A172 (cell line): Measurements from ENCODE around the gene PIGC. TPM values are rescaled to one million over a fixed set of nuclear protein-coding genes. Genes with fewer than 3 reads are reported as not detected.

Experiments
- DNase-seq: peaks from one replicate; pipeline ENCODE4 v3.0.0-alpha.2; 2015; ENCODE audit warnings: low spot score
- total RNA-seq: library from RNA; depleted of rRNA; stranded (reverse); fragments of >200 nt; shearing (Covaris generic); gene quantifications from 2 replicates; pipeline ENCODE4 v1.2.3, GENCODE V29; 2014; rRNA removed

The PIGC gene
- 56.0 and 62.8 TPM in 2 replicates for total RNA-seq

GRCh38 chr1:172443666-172444453 lies at the start of gene PIGC:
TSS of gene PIGC (minus strand) at chr1:172444069. CDS start at chr1:172442622, 1,447 bp downstream.
- peak; percentile 89 for DNase-seq

DNA sequence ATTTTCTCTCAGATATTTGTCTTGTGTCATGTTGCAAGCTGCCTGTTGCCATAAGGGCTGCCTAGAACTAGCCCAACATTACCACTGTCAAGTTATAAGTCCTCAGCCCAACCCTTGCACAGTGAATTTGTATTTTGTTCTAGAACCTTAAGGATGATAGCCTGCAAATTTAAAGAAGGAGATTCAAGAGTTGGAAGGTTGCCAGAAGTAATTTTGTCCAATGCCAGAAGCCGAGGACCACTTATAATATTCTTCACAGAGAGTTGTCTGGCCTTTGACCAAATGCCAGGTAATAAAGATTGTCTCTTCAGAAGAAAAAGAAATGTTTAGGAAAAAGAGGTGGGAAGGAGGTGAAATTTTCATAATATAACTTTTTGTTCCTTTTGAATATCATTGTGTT lies 48.6 kb upstream of the PIGC start:
- DNase-seq = no peak

GRCh38 chr1:172489847-172490246 lies 46.0 kb upstream of the PIGC start:
- DNase-seq = no peak

- DNase-seq = no peak
Observed at GRCh38 chr1:172488393-172488792, 44.5 kb upstream of the PIGC start.

- DNase-seq = no peak
Observed at GRCh38 chr1:172487550-172487949, 43.7 kb upstream of the PIGC start.

DNA sequence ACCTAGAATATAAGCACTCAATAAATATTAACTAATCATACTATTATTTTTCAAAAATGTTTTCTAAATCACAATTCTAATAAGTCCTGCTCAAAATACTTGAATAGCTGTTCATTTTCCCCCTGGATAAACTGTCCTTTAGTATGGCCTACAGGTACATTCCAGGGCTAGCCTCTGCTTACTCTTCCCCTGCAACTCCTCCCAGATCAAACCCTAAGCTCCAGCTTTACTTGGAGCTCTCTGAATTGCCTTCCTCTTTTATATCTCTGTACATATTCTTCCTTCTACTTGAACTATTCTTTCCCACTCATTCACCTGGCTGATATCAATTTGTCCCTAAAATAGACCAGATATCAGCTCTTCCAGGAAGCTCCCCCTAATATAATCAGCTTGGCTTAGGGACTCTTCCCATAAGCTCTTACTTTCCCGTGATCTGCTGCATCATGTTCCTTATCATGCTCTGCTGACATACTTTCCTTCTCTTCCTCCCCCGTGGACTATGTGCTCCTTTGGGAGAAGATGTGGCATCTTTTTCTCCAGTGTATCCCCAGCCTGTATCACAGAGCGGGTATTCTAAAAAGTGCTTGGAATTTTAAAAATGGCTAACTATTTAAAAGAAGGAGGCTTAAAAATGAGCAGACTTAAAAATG lies 43.1 kb upstream of the PIGC start:
- DNase-seq = no peak

DNA sequence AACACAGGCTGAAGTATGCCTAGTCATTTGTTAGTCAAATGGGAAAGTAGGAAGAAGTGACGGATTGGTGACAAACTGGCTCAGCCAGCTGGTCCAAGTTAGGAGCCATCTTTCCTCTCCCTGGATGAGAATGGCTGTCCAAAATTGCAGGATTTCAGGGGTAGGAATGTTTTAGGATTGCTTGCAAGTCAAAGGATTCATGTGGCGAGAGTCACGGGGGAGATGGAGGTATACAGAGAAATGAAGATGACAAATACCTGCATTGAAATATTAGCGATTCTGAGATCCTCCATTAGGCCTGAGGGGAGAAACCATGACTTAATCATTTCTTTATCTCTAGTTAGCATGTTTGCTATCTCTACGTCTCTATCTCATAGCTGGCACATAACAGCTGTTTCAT lies 41.8 kb upstream of the PIGC start:
- no peak for DNase-seq

DNA sequence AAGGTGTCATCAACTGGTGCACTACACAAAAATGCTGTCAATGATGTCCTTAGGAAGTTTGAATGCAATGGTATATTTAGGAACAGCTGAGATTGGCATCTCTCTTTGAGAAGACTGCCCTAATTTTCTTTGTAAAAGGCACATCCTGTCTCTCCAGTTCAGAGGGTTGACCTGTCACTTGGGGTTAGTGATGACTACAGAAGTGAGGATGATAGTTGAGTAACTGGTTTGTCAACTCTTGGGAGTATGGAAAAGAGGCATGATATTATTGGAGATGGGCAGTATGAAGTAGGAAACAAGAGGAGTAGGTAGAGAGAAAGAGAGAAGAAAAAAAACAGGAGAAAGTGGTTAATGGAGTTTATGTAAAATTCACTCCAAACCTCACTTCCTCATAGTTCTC lies 40.4 kb upstream of the PIGC start:
- DNase-seq = no peak

- no peak for DNase-seq
Observed at GRCh38 chr1:172483448-172483847, 39.6 kb upstream of the PIGC start.

DNA sequence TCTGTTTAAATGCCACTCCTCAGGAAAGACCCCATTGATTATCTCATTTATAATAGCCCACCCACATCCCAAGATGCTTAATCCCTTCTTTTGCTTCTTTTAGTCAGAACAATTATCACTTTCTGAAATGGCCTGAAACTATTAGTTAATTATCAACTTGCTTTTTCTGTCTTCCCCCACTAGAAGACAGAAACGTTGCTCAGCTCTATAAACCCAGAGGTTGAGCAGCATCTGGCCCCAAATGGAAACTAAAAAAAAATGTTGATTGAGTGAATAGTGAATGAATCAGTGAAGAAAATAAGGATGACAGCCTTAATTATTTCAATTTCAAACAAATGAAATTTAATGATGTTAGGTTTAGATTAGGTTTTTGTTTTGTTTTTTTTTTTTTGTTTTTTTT lies 38.2 kb upstream of the PIGC start:
- DNase-seq = no peak

- DNase-seq = no peak
Observed at GRCh38 chr1:172480431-172480830, 36.6 kb upstream of the PIGC start.

- no peak for DNase-seq
Observed at GRCh38 chr1:172478485-172478884, 34.6 kb upstream of the PIGC start.

- no peak for DNase-seq
Observed at GRCh38 chr1:172477741-172478140, 33.9 kb upstream of the PIGC start.

GRCh38 chr1:172477216-172477615 lies 33.3 kb upstream of the PIGC start:
- no peak for DNase-seq

- peak; percentile 52 for DNase-seq
Observed at GRCh38 chr1:172476218-172476811, 32.4 kb upstream of the PIGC start.

DNA sequence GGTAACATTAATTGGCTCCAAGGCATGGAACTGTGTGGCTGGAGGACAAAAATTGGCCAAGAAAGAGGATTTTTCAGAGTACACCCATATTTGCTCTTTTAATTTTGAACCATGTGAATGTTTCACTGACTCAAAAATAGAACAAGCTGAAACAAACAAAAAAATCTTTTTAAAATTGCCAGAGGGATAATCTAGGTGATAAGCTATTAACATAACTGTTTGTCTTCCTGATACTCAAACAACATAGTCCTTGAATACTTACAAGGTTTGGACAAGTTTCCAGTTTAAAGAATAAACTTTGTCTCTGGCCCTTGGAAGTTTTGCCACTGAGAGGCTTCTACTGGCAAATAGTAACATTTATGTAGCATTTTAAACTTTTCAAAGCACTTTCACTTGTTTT lies 30.0 kb upstream of the PIGC start:
- no peak for DNase-seq

- no peak for DNase-seq
Observed at GRCh38 chr1:172473302-172473701, 29.4 kb upstream of the PIGC start.

DNA sequence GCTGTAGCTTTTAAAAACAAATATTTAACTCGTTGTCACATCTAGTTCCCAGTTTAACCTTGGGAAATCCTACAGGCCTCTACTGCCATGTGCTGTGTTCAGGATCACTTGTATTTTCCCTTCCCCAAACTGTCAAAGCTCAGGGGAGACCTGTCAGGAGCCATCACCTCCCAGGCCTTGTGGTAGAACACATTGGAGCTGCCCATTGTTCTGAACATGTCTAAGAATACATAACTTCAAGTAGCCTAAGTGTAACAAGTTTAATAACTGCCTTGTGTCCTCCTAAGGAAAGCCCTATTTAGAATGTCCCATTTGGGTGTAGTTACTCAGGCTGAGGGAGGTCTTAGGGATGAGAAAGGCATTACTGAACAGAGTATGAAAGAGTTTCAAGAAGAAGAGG lies 28.6 kb upstream of the PIGC start:
- DNase-seq = no peak

- DNase-seq = no peak
Observed at GRCh38 chr1:172471666-172472065, 27.8 kb upstream of the PIGC start.

DNA sequence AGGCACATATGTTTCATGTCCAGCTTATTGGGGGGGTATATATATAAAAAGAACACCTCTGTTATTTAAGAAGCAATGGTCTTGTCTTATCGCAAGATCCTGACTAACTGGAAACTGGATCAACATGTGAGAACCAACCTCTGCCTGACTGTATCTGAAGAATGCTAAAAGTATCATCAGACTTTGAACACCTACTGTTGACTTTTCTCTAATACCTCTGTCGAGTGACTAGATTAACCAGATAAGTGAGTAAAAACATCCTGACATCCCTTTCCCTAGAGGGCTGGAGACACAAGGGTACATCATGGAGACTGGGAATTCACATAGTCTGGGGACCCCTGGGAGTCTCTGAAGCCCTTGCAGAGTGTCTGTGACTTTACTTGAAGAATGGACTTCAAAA lies 26.3 kb upstream of the PIGC start:
- DNase-seq = no peak

DNA sequence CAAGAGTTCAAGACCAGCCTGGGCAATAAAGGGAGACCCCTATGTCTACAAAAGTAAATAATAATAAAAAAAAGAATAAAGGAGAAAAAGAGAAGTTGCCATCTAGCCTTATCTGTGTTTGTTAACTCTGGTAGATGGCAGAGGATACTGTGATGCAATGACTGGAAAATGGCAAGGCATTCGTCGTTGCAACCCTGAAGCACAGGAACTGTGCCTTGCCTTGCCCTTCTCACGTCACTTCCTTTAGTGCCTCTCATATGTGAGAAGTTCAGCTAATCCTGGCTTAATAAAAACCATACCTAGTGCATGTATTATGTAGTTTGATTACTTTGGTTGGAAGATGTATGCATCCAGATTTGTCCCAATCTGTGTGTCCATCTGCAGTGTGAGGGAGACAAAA lies 25.8 kb upstream of the PIGC start:
- no peak for DNase-seq

GRCh38 chr1:172468296-172468695 lies 24.4 kb upstream of the PIGC start:
- no peak for DNase-seq

DNA sequence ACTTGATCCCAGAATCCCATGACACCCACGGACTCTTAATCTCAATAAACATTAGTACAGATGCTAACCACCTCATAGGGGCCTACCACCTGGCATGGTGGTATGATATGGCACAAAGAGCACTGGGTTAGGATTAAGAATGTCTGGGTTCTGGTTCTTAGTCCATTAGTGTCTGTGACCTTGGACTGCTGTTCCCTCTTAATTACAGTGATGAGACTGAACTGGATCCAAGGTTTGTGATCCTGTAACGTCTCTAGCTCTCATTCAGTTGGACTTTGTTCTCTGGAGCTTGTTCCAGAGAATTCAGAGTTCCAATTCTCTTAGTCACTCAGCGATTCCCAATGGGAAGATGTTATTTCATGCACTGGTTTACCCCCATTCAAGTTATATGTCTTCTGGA lies 23.6 kb upstream of the PIGC start:
- DNase-seq = no peak
